SU-DHL-6 (cell line): ENCODE measurements around the gene HNRNPLL.
"Not testable (repeated sequence)": the region's sequence is repeated elsewhere in the genome, so short reads cannot be mapped to it uniquely, and the experiment has no call there.

Experiments
- H2AFZ ChIP-seq: fragments of 200-600 bp; sonication (generic); 2 replicates; pipeline ENCODE4 v1.6.1; 2014; ENCODE audit warnings: low read depth, mild to moderate bottlenecking, moderate library complexity, mixed read lengths, antibody characterized with exemption, low read length; ENCODE audit not compliant: severe bottlenecking
- H3F3A ChIP-seq: fragments of 200-600 bp; shearing (Covaris generic); 2 replicates; pipeline ENCODE4 v1.6.0; 2016; ENCODE audit warnings: antibody characterized with exemption, mild to moderate bottlenecking; ENCODE audit not compliant: insufficient read depth
- H3K27ac ChIP-seq: fragments of 200-600 bp; sonication (generic); 2 replicates; pipeline ENCODE4 v1.5.1; 2016; ENCODE audit warnings: low read depth, mild to moderate bottlenecking, low read length, moderate library complexity, mixed read lengths
- H3K27me3 ChIP-seq: fragments of 200-600 bp; sonication (generic), shearing (Covaris generic); 2 replicates; pipeline ENCODE4 v1.6.0; 2014; ENCODE audit warnings: mild to moderate bottlenecking, low read length
- H3K36me3 ChIP-seq: fragments of 200-600 bp; sonication (generic); 2 replicates; pipeline ENCODE4 v1.6.1; 2014; ENCODE audit warnings: mild to moderate bottlenecking, low read length, mixed read lengths
- H3K4me2 ChIP-seq: fragments of 300-600, 200-600 bp; shearing (Covaris generic), sonication (generic); 2 replicates; pipeline ENCODE4 v1.6.0; 2014; ENCODE audit warnings: low read length, low read depth, mild to moderate bottlenecking; ENCODE audit not compliant: poor library complexity, severe bottlenecking
- H3K4me3 ChIP-seq: fragments of 200-600 bp; sonication (generic); 2 replicates; pipeline ENCODE4 v1.5.1; 2014; ENCODE audit warnings: antibody characterized with exemption, low read length, mild to moderate bottlenecking, mixed read lengths; ENCODE audit not compliant: insufficient read depth, poor library complexity, severe bottlenecking
- H3K79me2 ChIP-seq: fragments of 200-600 bp; sonication (generic); 2 replicates; pipeline ENCODE4 v1.6.1; 2014; ENCODE audit warnings: mild to moderate bottlenecking, low read length, moderate library complexity; ENCODE audit not compliant: insufficient read depth
- H3K9ac ChIP-seq: fragments of 200-600 bp; sonication (generic); 2 replicates; pipeline ENCODE4 v1.7.0; 2014; ENCODE audit warnings: mild to moderate bottlenecking, low read length
- H3K9me2 ChIP-seq: fragments of 200-600 bp; sonication (generic); replicated peaks from 2 replicates; pipeline ENCODE4 v1.6.1; 2014; ENCODE audit warnings: low read length; ENCODE audit not compliant: insufficient read depth
- H3K9me3 ChIP-seq: fragments of 200-600 bp; sonication (generic); 2 replicates; pipeline ENCODE4 v1.6.1; 2014; ENCODE audit warnings: low read length, mixed read lengths; ENCODE audit not compliant: insufficient read depth
- H4K20me1 ChIP-seq: fragments of 200-600 bp; sonication (generic); 2 replicates; pipeline ENCODE4 v1.6.1; 2014; ENCODE audit warnings: low read depth, mild to moderate bottlenecking, antibody characterized with exemption, low read length, moderate library complexity, mixed read lengths
- EZH2phosphoT487 ChIP-seq: fragments of 200-600 bp; sonication (generic), shearing (Covaris generic); conservative IDR thresholded peaks from 2 replicates; pipeline ENCODE4 v1.6.1; 2018; ENCODE audit warnings: mild to moderate bottlenecking, antibody characterized with exemption, low read length, moderate library complexity, mixed read lengths
- TF ChIP-seq, protein P1 (sequence below): fragments of 200-600 bp; sonication (generic); IDR thresholded peaks from one replicate; pipeline ENCODE4 v1.5.1; 2017; ENCODE audit warnings: antibody characterized with exemption, mild to moderate bottlenecking, low read length, moderate library complexity; ENCODE audit not compliant: insufficient read depth, poor library complexity, severe bottlenecking

HNRNPLL gene

DNA sequence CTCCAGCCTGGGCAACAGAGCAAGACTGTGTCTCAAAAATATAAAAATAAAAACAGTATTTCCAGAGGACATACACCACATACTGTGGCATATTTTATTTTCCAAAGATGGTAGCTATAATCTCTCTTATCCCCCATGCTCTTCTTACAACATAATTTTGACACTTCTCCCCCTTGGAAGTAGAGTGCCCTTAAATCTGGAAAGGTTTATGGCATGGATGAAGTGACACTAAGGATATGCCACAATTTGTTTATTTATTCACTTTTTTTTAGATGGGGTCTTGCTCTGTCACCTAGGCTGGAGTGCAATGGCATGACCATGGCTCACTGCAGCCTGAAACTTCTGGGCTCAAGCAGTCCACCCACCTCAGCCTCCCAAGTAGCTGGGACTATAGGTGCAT, 56.7 kb downstream of the HNRNPLL start:
- no peaks in the 10 kb centered on the region for H3F3A ChIP-seq
- no peak overlapping the region for H3K27ac ChIP-seq
- no peaks in the 10 kb centered on the region for H3K79me2 ChIP-seq
- H4K20me1 ChIP-seq = no peaks in the 10 kb centered on the region
- H3K36me3 ChIP-seq = no peaks in the 10 kb centered on the region
- H3K9me2 ChIP-seq = no peaks in the 10 kb centered on the region
- H3K4me2 ChIP-seq = no peak overlapping the region
- no peaks in the 10 kb centered on the region for H3K9me3 ChIP-seq
- H3K9ac ChIP-seq = no peak overlapping the region
- no peaks in the 10 kb centered on the region for H3K27me3 ChIP-seq
- no peak overlapping the region for H2AFZ ChIP-seq
- no peak overlapping the region for H3K4me3 ChIP-seq
- TF ChIP-seq, protein P1, sequence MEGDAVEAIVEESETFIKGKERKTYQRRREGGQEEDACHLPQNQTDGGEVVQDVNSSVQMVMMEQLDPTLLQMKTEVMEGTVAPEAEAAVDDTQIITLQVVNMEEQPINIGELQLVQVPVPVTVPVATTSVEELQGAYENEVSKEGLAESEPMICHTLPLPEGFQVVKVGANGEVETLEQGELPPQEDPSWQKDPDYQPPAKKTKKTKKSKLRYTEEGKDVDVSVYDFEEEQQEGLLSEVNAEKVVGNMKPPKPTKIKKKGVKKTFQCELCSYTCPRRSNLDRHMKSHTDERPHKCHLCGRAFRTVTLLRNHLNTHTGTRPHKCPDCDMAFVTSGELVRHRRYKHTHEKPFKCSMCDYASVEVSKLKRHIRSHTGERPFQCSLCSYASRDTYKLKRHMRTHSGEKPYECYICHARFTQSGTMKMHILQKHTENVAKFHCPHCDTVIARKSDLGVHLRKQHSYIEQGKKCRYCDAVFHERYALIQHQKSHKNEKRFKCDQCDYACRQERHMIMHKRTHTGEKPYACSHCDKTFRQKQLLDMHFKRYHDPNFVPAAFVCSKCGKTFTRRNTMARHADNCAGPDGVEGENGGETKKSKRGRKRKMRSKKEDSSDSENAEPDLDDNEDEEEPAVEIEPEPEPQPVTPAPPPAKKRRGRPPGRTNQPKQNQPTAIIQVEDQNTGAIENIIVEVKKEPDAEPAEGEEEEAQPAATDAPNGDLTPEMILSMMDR = no peak
- TF ChIP-seq EZH2phosphoT487 = no peak

DNA sequence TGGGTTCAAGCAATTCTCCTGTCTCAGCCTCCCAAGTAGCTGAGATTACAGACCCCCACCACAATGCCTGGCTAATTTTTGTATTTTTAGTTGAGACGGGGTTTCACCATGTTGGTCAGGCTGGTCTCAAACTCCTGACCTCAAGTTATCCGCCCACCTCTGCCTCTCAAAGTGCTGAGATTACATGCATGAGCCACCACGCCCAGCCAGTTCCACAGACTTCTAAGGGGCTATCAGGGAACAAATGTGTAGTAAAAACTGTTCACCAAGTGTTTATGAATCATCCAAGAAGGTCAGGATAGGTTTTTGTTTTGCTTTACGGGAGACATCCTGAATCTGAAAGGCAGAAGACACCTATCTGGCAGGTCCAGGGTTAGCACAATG, 60.5 kb downstream of the HNRNPLL start:
- not testable (repeated sequence) for H3K36me3 ChIP-seq, H3F3A ChIP-seq, H3K4me3 ChIP-seq, H3K4me2 ChIP-seq, H4K20me1 ChIP-seq, H2AFZ ChIP-seq, H3K79me2 ChIP-seq, H3K27me3 ChIP-seq, H3K9me3 ChIP-seq, H3K9me2 ChIP-seq, H3K9ac ChIP-seq, H3K27ac ChIP-seq

DNA sequence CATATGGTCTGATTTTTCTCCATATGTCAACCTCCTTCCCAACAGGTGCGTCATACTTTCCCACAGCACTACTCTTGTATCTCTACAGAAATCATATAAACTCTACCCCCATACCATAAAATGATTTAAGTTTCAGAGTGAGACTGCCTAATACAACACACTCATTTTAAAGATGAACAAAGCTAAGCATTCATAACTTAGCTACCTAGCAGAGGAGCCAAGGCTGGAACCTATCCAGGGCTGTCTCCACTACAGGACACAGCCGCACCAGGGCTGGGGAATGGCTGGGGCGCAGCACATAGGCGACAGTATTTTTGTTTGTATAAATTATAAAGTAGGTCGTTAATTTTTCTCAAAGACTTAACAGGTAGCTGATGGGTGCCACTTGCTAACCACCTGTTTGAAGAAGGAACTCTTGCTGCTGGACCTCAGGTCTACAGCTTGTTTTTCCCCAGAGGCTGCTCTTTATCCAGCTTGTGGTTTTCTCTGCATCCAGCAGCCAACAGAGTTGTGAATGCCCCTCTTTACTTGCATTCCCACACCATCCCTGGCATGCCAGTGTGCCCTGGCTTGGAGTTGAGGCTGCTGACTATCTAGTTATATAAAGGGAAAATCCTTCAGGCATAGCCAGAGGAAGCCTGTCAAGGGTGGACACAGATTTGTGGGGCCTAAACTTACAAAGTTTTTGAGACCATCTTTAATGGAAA, 62.0 kb downstream of the HNRNPLL start:
- Histone ChIP-seq H3K79me2 (no peaks in the 10 kb centered on the region), H3K9me2 (no peaks in the 10 kb centered on the region), H3K27ac (no peak overlapping the region), H3K27me3 (no peaks in the 10 kb centered on the region), H4K20me1 (no peaks in the 10 kb centered on the region), H2AFZ (no peak overlapping the region), H3K9me3 (no peaks in the 10 kb centered on the region), H3K4me3 (no peak overlapping the region), H3K4me2 (no peak overlapping the region), H3K9ac (no peak overlapping the region), H3K36me3 (no peaks in the 10 kb centered on the region), H3F3A (no peaks in the 10 kb centered on the region)
- TF ChIP-seq, protein P1 = no peak
- TF ChIP-seq EZH2phosphoT487 = no peak

DNA sequence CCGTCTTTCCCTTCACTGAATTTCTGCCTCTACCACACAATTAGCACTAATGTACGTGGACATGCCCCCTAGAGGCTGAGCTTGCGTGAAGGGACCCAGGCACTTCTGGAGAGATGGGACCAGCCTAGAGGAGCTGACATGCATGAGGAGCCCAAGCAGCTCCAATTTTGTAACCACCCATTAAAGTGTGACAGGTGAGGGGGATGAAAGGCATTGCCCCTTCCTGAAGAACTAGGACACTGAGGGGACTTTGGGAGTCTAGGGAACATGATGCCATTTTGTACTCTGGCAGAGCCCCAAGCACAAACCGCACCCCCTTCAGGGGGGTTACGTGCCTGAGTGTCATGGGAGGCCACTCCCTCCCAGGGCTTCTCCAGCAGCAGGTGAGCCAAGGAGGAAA, 63.6 kb downstream of the HNRNPLL start:
- no peak overlapping the region for H2AFZ ChIP-seq
- no peaks in the 10 kb centered on the region for H3K79me2 ChIP-seq
- H3K9me3 ChIP-seq = no peaks in the 10 kb centered on the region
- H4K20me1 ChIP-seq = no peaks in the 10 kb centered on the region
- H3K27ac ChIP-seq = no peak overlapping the region
- no peaks in the 10 kb centered on the region for H3K9me2 ChIP-seq
- H3K36me3 ChIP-seq = no peaks in the 10 kb centered on the region
- TF ChIP-seq, protein P1 = no peak
- H3K27me3 ChIP-seq = no peaks in the 10 kb centered on the region
- no peak overlapping the region for H3K9ac ChIP-seq
- H3K4me2 ChIP-seq = no peak overlapping the region
- H3K4me3 ChIP-seq = no peak overlapping the region
- H3F3A ChIP-seq = no peaks in the 10 kb centered on the region
